A549 (cell line): ENCODE data around the gene APCDD1.

ENCODE experiments used
- POLR2A ChIP-seq: IDR thresholded peaks from 2 replicates; pipeline ENCODE4 v1.6.1; 2012; ENCODE audit warnings: mild to moderate bottlenecking, low read length
- TF ChIP-seq, protein P1 (sequence below): fragments of >200 bp; sonication (Bioruptor Twin); formaldehyde crosslinking; IDR thresholded peaks from 3 replicates; pipeline ENCODE4 v1.5.1; 2016
- TF ChIP-seq, protein P2 (sequence below): fragments of 200-600 bp; sonication (generic); IDR thresholded peaks from 2 replicates; pipeline ENCODE4 v1.6.1; 2016; ENCODE audit warnings: antibody characterized with exemption, mild to moderate bottlenecking, moderate library complexity

DNA sequence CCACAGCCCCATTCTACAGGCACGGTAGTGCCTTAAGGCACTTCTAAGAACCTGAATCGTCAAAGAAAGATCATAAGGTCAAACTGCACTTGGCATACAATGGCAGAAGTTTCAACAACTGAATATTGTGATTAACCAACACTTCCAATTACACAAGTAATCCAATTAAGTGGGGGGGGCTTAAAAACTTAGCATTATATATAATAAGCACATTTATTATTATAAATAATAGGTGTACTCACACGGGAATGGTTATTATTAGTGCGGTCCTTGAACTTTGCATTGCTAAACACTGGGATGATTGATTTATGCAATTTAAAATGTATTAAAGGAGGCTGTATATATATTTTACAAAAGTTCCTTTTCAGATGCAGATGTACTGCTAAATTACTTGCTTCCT, 7.6 kb downstream of the APCDD1 start:
- no peak for TF ChIP-seq POLR2A
- TF ChIP-seq, protein P1, sequence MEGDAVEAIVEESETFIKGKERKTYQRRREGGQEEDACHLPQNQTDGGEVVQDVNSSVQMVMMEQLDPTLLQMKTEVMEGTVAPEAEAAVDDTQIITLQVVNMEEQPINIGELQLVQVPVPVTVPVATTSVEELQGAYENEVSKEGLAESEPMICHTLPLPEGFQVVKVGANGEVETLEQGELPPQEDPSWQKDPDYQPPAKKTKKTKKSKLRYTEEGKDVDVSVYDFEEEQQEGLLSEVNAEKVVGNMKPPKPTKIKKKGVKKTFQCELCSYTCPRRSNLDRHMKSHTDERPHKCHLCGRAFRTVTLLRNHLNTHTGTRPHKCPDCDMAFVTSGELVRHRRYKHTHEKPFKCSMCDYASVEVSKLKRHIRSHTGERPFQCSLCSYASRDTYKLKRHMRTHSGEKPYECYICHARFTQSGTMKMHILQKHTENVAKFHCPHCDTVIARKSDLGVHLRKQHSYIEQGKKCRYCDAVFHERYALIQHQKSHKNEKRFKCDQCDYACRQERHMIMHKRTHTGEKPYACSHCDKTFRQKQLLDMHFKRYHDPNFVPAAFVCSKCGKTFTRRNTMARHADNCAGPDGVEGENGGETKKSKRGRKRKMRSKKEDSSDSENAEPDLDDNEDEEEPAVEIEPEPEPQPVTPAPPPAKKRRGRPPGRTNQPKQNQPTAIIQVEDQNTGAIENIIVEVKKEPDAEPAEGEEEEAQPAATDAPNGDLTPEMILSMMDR = no peak
- TF ChIP-seq, protein P2, sequence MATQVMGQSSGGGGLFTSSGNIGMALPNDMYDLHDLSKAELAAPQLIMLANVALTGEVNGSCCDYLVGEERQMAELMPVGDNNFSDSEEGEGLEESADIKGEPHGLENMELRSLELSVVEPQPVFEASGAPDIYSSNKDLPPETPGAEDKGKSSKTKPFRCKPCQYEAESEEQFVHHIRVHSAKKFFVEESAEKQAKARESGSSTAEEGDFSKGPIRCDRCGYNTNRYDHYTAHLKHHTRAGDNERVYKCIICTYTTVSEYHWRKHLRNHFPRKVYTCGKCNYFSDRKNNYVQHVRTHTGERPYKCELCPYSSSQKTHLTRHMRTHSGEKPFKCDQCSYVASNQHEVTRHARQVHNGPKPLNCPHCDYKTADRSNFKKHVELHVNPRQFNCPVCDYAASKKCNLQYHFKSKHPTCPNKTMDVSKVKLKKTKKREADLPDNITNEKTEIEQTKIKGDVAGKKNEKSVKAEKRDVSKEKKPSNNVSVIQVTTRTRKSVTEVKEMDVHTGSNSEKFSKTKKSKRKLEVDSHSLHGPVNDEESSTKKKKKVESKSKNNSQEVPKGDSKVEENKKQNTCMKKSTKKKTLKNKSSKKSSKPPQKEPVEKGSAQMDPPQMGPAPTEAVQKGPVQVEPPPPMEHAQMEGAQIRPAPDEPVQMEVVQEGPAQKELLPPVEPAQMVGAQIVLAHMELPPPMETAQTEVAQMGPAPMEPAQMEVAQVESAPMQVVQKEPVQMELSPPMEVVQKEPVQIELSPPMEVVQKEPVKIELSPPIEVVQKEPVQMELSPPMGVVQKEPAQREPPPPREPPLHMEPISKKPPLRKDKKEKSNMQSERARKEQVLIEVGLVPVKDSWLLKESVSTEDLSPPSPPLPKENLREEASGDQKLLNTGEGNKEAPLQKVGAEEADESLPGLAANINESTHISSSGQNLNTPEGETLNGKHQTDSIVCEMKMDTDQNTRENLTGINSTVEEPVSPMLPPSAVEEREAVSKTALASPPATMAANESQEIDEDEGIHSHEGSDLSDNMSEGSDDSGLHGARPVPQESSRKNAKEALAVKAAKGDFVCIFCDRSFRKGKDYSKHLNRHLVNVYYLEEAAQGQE = no peak
